NCI-H82 treated with DMSO at 0.1 percent for 48 hours (cell line): ENCODE results near the gene FBXL20.
"Not testable (repeated sequence)": the region's sequence is repeated elsewhere in the genome, so short reads cannot be mapped to it uniquely, and the experiment has no call there.

Experiments
- DNase-seq: peaks from one replicate; lab custom pipeline; 2025; ENCODE audit not compliant: unreplicated experiment; lab: John Stamatoyannopoulos, UW

The FBXL20 gene

GRCh38 chr17:39334008-39334744 is 67.2 kb downstream of the FBXL20 start:
- not testable (repeated sequence) for DNase-seq

DNA sequence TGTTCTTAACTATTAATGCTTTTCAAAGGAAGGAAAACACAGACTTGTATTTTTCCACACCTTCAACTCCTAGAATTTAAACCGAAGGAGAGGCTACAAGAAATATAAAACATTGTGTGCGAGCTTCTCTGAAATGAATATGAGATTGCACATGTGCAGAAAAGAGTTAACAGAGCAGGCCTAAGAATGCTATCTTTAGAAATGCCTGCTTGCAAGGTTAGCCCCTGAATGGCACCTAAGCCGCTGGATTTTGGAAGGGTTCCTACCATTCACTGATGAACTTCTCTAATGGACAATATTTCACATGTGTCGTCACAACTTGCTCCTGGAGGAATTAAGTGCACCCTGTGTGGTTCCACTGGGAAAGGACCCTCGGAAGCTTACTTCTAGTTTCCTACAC is 69.3 kb downstream of the FBXL20 start:
- no peak for DNase-seq

- no peak for DNase-seq
Observed at GRCh38 chr17:39328815-39329214, 72.6 kb downstream of the FBXL20 start.

DNA sequence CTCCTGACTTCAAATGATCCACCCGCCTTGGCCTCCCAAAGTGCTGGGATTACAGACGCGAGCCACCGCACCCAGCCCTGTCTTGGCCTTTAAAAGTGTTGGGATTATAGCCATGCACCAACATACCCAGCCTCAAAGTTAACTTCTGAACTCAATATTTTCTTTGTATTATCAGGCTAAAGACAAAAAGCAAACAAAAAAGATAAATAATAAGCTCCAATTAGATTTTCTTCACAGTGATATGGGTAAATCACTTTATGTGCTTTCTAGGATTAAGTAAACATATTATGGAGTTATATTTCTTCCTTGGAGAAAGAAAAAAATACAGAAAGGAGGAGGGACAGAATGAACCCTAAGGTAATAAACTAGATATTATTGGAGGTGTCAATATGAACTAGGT is 74.3 kb downstream of the FBXL20 start:
- DNase-seq, result no peak

DNA sequence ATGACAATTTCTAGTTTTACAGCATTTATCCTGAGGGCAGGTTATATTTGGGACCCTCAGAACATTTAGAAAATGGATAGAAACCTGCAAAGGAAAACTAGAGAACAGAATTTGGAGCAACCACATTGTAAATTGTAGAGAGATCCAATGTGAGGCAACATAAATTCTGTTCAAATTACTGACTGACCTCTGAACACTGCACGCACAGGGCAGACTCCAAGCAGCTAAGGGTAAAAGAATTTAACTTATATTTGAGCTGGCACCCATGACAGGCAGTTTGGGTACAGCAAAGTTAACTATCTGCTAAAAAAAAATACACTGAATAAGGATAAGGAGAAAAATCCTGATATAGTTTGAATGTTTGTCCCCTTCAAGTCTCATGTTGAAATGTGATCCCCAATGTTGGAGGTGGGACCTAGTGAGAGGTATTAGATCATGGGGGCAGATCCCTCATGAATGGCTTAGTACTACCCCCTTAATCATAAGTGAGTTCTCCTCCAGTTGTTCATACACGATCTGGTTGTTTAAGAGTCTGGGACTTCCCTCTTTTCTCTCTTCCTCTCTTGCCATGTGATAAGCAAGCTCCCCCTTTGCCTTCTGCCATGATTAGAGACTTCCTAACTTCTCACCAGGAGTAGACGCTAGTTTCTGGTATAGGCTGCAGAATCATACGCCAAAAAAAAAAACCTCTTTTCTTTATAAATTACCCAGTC is 75.7 kb downstream of the FBXL20 start:
- DNase-seq, result no peak

DNA sequence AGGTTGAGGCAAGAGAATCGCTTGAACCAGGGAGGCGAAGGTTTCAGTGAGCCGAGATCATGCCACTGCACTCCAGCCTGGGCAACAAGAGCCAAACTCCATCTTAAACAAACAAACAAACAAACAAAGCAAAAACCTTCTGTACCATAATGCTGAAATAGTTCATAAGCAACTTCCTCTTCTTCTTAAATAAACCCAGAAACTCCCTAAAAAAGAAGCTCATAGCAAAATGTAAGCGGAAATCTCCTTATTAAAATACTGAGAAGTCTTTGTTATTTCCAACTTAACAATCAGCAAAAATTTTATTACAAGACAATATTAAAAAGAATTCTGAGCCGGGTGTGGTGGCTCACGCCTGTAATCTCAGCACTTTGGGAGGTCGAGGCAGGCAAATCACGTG is 82.8 kb downstream of the FBXL20 start:
- no peak for DNase-seq

GRCh38 chr17:39306509-39307212 is 94.8 kb downstream of the FBXL20 start:
- no peak for DNase-seq

- no peak for DNase-seq
Observed at GRCh38 chr17:39305978-39306377, 95.4 kb downstream of the FBXL20 start.

DNA sequence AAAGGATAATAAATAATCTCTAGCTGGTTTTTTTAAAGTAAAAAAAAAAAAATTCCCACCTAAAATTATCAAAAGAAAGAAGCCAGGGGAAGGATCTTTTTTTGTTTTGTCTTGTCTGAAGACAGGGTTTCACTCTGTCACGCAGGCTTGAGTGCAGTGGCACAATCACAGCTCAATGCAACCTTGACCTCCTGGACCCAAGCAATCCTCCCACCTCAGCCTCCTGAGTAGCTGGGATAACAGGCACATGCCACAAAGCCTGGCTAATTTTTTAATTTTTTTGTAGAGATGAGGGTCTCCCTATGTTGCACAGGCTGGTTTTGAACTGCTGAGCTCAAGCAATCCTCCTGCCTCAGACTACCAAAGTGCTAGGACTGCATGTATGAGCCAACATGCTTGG is 97.2 kb downstream of the FBXL20 start:
- no peak for DNase-seq

DNA sequence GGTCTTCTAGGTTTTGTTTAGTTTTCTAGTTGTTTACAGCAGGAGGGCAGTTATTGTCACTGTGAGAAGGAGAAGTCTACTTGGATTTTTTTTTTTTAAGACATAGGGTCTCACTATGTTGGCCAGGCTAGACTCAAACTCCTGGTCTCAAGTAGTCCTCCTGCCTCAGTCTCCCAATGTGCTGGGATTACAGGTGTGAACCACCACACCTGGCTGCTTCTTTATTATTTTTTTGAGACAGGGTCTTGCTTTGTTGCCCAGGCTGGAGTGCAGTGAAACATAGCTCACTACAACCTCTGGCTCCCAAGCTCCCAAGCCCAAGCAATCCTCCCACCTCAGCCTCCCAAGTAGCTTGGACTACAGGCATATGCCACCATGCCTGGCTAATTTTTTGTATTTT is 107.4 kb downstream of the FBXL20 start:
- no peak for DNase-seq

DNA sequence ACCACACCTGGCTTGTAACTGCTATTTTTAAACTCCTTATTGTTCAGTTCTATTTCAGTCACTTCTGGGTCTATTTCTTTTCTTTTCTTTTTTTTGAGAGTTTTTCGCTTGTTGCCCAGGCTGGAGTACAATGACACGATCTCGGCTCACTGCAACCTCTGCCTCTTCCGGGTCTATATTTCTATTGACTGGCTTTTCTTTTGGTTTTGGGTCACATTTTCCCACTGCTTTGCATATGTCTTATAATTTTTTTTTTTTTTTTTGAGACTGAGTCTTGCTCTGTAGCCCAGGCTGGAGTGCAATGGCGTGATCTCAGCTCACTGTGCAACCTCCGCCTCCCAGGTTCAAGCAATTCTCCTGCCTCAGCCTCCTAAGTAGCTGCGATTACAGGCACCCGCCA is 108.9 kb downstream of the FBXL20 start:
- DNase-seq, result not testable (repeated sequence)

- DNase-seq, result not testable (repeated sequence)
Observed at GRCh38 chr17:39286513-39286912, 114.9 kb downstream of the FBXL20 start.

GRCh38 chr17:39284685-39285084 is 116.7 kb downstream of the FBXL20 start:
- DNase-seq, result no peak

- no peak for DNase-seq
Observed at GRCh38 chr17:39283896-39284295, 117.5 kb downstream of the FBXL20 start.

DNA sequence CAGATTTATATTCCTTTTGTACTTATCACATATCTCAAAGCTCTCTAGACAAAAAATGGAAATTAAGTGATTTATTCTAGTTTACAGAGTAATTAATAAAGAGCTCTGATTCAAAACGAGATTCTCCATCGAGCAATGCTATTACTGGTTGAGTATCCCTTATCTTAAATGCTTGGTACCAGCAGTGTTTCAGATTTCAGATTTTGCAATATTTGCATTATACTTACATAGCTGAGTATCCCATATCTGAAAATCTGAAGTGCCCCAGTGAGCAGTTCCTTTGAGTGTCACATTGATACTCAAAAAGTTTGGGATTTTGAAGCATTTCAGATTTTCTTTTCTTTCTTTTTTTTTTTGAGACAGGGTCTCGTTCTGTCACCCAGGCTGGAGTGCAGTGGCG is 118.3 kb downstream of the FBXL20 start:
- no peak for DNase-seq

GRCh38 chr17:39281806-39282205 is 119.6 kb downstream of the FBXL20 start:
- DNase-seq, result no peak

GRCh38 chr17:39278246-39278645 is 123.2 kb downstream of the FBXL20 start:
- DNase-seq, result not testable (repeated sequence)

DNA sequence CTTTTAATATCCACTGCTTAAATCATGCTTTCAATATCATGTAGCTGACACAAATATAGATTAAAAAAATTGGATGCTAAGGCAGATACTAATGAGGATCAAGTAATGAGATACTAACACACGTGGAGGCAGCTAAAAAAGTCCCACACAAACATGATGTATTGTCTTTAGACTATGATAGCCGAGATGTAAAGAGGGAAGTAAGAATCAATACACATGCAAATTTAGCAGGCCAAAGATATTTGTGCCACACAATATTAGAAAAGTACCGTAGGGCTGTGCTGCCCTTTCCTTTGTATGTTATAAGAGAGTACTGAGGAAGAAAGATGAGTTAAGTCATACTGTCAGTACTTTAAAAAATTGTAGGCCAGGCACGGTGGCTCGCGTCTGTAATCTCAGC is 124.3 kb downstream of the FBXL20 start:
- DNase-seq, result no peak

DNA sequence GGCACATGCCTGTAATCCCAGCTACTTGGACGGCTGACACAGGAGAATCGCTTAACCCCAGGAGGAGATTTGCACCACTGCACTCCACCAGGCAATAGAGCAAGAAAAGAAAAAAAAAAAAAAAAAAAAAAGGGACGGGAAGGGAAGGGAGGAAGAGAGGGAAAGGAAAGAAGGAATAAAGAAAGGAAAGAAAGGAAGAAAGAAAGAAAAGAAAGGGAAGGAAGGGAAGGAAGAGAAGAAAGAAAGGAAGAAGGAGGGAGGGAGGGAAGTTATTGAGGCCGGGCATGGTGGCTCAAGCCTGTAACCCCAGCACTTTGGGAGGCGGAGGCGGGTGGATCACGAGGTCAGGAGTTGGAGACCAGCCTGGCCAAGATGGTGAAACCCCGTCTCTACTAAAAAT is 125.3 kb downstream of the FBXL20 start:
- no peak for DNase-seq

DNA sequence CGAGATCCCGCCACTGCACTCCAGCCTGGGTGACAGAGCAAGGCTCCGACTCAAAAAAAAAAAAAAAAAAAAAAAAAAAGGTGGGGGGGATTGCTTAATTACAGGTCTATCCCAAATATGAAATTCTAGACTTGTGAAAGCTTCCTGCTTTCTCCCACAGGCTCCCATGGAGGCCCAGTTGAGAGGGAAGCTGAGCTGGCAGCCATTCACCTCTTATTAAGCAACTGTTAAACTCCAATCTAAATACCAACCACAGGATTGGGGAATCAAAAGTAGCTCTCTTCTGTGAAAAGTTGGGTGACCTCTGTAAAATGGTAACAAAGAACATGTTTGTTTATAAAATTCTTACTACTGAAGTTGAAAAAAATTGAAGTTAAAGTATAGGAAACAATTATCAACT is 129.9 kb downstream of the FBXL20 start:
- no peak for DNase-seq

DNA sequence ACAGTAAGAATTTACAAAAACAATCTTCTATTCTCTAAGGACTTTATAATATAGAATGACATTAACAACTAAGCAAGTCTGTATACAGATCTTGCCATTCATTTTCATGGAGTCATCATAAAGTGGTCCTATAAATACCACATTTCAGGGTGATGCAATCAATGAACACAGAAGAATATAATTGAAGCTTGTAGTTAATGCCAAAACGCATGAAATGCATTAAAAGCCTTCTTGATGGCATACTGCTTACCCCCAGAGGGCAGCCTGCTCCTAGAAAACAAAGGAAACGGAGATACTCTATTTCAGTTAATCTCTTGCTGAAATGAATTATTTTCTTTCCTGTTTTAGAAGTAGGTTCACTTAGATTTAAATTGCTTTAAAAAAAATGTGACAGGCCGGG is 130.5 kb downstream of the FBXL20 start:
- no peak for DNase-seq

- no peak for DNase-seq
Observed at GRCh38 chr17:39264119-39264518, 137.3 kb downstream of the FBXL20 start.
